GM12801 (cell line): ENCODE measurements around the gene GP2.

Experiments
- CTCF ChIP-seq: IDR thresholded peaks from one replicate; pipeline ENCODE4 v1.5.1; 2011; ENCODE audit warnings: control low read depth; ENCODE audit not compliant: insufficient read length; ENCODE audit errors: extremely low read depth

Gene GP2

GRCh38 chr16:20323591-20324117, 3.7 kb downstream of the GP2 start:
- TF ChIP-seq CTCF: no peak

GRCh38 chr16:20322696-20323095, 4.6 kb downstream of the GP2 start:
- no peak for TF ChIP-seq CTCF

GRCh38 chr16:20321671-20322070, 5.6 kb downstream of the GP2 start:
- TF ChIP-seq CTCF: no peak

GRCh38 chr16:20320592-20320991, 6.7 kb downstream of the GP2 start:
- no peak for TF ChIP-seq CTCF

GRCh38 chr16:20320178-20320577, 7.1 kb downstream of the GP2 start:
- TF ChIP-seq CTCF: no peak

- TF ChIP-seq CTCF: no peak
Observed at GRCh38 chr16:20319406-20319805, 7.9 kb downstream of the GP2 start.

GRCh38 chr16:20318437-20318836, 8.9 kb downstream of the GP2 start:
- TF ChIP-seq CTCF: no peak

GRCh38 chr16:20318006-20318405, 9.3 kb downstream of the GP2 start:
- TF ChIP-seq CTCF: no peak
